ENCODE measurements around the gene PTTG1.

- TF ChIP-seq POLR2A (IDR thresholded peaks at IDR 0.05) (no peak), CTCF (IDR thresholded peaks at IDR 0.05) (no peak)
These were observed 12.4 kb downstream of the PTTG1 start for GRCh38 chr5:160434022-160434531.

All from breast epithelium (tissue), 3 donors.